B cell (primary cell): ENCODE results near the gene GSE1. TPM values are rescaled to one million over a fixed set of nuclear protein-coding genes. Genes with fewer than 3 reads are reported as not detected.

Experiments used
- ATAC-seq: fragments of 200-7000 bp; cut with Tn5 transposase; one replicate; pipeline ENCODE4 v1.10.0; 2021; ENCODE audit warnings: low read depth, mild to moderate bottlenecking, moderate number of reproducible peaks, moderate library complexity
- CTCF ChIA-PET: fragments of 350-600 bp; sonication (Branson Sonifier 250); formaldehyde crosslinking; loops from one replicate; lab custom pipeline; 2021; ENCODE audit warnings: antibody characterized with exemption, inconsistent platforms; lab: Charles Lee
- POLR2A ChIA-PET: fragments of 350-600 bp; sonication (Branson Sonifier 250); formaldehyde crosslinking; loops from one replicate; lab custom pipeline; 2021; ENCODE audit warnings: antibody characterized with exemption; lab: Charles Lee
- DNase-seq: peaks from one replicate; pipeline ENCODE4 v3.0.0; 2013
- H2AFZ ChIP-seq: 2 replicates; pipeline ENCODE4 v1.6.1; 2012; ENCODE audit warnings: mild to moderate bottlenecking, low read depth, low read length; ENCODE audit not compliant: insufficient read depth, poor library complexity, severe bottlenecking
- H3K27ac ChIP-seq, 2 donors: 1 replicate in 1 of 2; 2 replicates in 1 of 2; pipeline ENCODE4 v1.5.1; 2012 to 2013; ENCODE audit warnings: low read length in 2 of 2, mild to moderate bottlenecking in 2 of 2, moderate library complexity in 1 of 2
- H3K27me3 ChIP-seq, 4 experiments: fragments of 200-600 bp in 1 of 4; sonication (generic) in 1 of 4; replicated peaks in 1 of 4; 1 replicate in 2 of 4; 2 replicates in 2 of 4; pipeline versions ENCODE4 v1.6.1 to v1.7.0; 2013 to 2016; ENCODE audit warnings: low read length in 3 of 4, mild to moderate bottlenecking in 2 of 4, mixed read lengths in 1 of 4, moderate library complexity in 1 of 4; ENCODE audit not compliant: insufficient read depth in 4 of 4, control insufficient read depth in 3 of 4; ENCODE audit errors: control extremely low read depth in 1 of 4
- H3K36me3 ChIP-seq, 2 experiments: replicated peaks in 1 of 2; 1 replicate in 1 of 2; 2 replicates in 1 of 2; pipeline versions ENCODE4 v1.6.1 to v1.7.1; 2013; ENCODE audit warnings: low read length in 1 of 2; ENCODE audit not compliant: insufficient read depth in 2 of 2, control insufficient read depth in 1 of 2; ENCODE audit errors: control extremely low read depth in 1 of 2, extremely low read depth in 1 of 2
- H3K4me1 ChIP-seq, 2 donors: fragments of 200-600 bp in 1 of 2; sonication (generic) in 1 of 2; 1 replicate in 1 of 2; 2 replicates in 1 of 2; pipeline versions ENCODE4 v1.5.1 to v1.6.1; 2013 to 2017; ENCODE audit warnings: low read length in 2 of 2; ENCODE audit not compliant: control insufficient read depth in 2 of 2, insufficient read depth in 2 of 2
- H3K4me2 ChIP-seq: replicated peaks from 2 replicates; pipeline ENCODE3; 2012; ENCODE audit warnings: mild to moderate bottlenecking, low read depth, low read length; ENCODE audit not compliant: poor library complexity, severe bottlenecking
- H3K4me3 ChIP-seq, 5 experiments: fragments of 200-600 bp in 1 of 5; sonication (generic) in 1 of 5; 1 replicate in 3 of 5; 2 replicates in 2 of 5; pipeline versions ENCODE4 v1.5.1 to v1.7.0; 2011 to 2016; ENCODE audit warnings: low read length in 4 of 5, mild to moderate bottlenecking in 4 of 5, low read depth in 2 of 5, control low read depth in 1 of 5, moderate library complexity in 1 of 5; ENCODE audit not compliant: insufficient read depth in 1 of 5; ENCODE audit errors: control extremely low read depth in 1 of 5, extremely low read depth in 1 of 5
- H3K79me2 ChIP-seq: fragments of 200-600 bp; sonication (generic); one replicate; pipeline ENCODE4 v1.6.0; 2016; ENCODE audit warnings: low read length; ENCODE audit not compliant: control insufficient read depth, insufficient read depth
- H3K9ac ChIP-seq: fragments of 200-600 bp; sonication (generic); 2 replicates; pipeline ENCODE4 v1.6.1; 2017; ENCODE audit warnings: mild to moderate bottlenecking, low read length, moderate library complexity
- H3K9me3 ChIP-seq, 3 donors: one replicate each; pipeline versions ENCODE4 v1.6.1 to v1.7.1; 2013; ENCODE audit warnings: low read length in 2 of 3; ENCODE audit not compliant: control insufficient read depth in 2 of 3, insufficient read depth in 1 of 3; ENCODE audit errors: control extremely low read depth in 1 of 3
- H4K20me1 ChIP-seq: 2 replicates; pipeline ENCODE4 v1.6.0; 2012; ENCODE audit warnings: mild to moderate bottlenecking, low read length; ENCODE audit not compliant: insufficient read depth, control insufficient read depth, poor library complexity, severe bottlenecking
- H3K27ac Mint-ChIP-seq: one replicate; pipeline ENCODE4 v1.8.0; 2021; ENCODE audit warnings: mixed read lengths
- H3K27me3 Mint-ChIP-seq: one replicate; pipeline ENCODE4 v1.8.0; 2021; ENCODE audit warnings: mixed read lengths
- H3K4me1 Mint-ChIP-seq: one replicate; pipeline ENCODE4 v1.8.0; 2021; ENCODE audit warnings: mixed read lengths
- H3K4me3 Mint-ChIP-seq: one replicate; pipeline ENCODE4 v1.8.0; 2021; ENCODE audit warnings: mixed read lengths
- H3K9me3 Mint-ChIP-seq: one replicate; pipeline ENCODE4 v1.8.0; 2022; ENCODE audit warnings: mixed read lengths; ENCODE audit not compliant: insufficient read depth
- CTCF ChIP-seq: fragments of 200-600 bp; IDR thresholded peaks from one replicate; pipeline ENCODE4 v1.8.0; 2022; ENCODE audit warnings: antibody characterized with exemption, mild to moderate bottlenecking
- EZH2 ChIP-seq: IDR thresholded peaks from 2 replicates; pipeline ENCODE4 v1.6.1; 2012; ENCODE audit warnings: borderline replicate concordance, low read depth, mild to moderate bottlenecking, moderate library complexity, low read length; ENCODE audit not compliant: insufficient read depth, poor library complexity, severe bottlenecking
- WGBS: methylation state at CpG from one replicate; pipeline ENCODE4 v1.1.5; 2013; ENCODE audit warnings: missing lambda C conversion rate; ENCODE audit not compliant: insufficient coverage; 5-methylcytosine and 5-hydroxymethylcytosine counted together
- intact Hi-C: fragments of 100-400 bp; cut with micrococcal nuclease; formaldehyde crosslinking; loops from one replicate; pipeline ENCODE4 v1.10.0; 2022
- polyA plus RNA-seq: library from polyadenylated mRNA; depleted of rRNA; stranded (reverse); fragments of >200 nt; gene quantifications from 2 replicates; pipeline ENCODE4 v1.2.3, GENCODE V29; 2012
- total RNA-seq, 2 donors: library from RNA; stranded (reverse); fragments of 120-200 nt in 1 of 2; gene quantifications; 1 replicate in 1 of 2; 2 replicates in 1 of 2; pipeline versions ENCODE4 v1.2.3 to v1.2.4, GENCODE V29; 2013 to 2022

The GSE1 gene
- total and polyA plus RNA-seq, 2 donors (not counting 1 experiment from before 2014, with no cell fraction given): 57.3 to 76.1 TPM

GRCh38 chr16:85623250-85623649 lies 10.1 kb downstream of the GSE1 start:
- Histone ChIP-seq H3K9ac (no peak overlapping the region), H3K4me1 (peaks cover 0 to 23% of the 10 kb centered on the region in 2 donors), H3K9me3 (peaks cover 0 to 2% (median 0%) of the 10 kb centered on the region in 3 donors), H3K79me2 (peaks cover 100% of the 10 kb centered on the region), H3K4me3 (no peak overlapping the region), H3K4me2 (no peak overlapping the region), H2AFZ (no peak overlapping the region), H3K27me3 (no peaks in the 10 kb centered on the region), H3K36me3 (peaks cover 0 to 32% of the 10 kb centered on the region in 2 experiments), H4K20me1 (peaks cover 100% of the 10 kb centered on the region), H3K27ac (no peak overlapping the region)
- CTCF ChIA-PET: interaction anchor here (0.5 kb wide), 1 partner anchor 191 kb away, joined by 3 read pairs; no protein-coding TSS in a partner anchor
- no peak for ATAC-seq
- intact Hi-C loops: no loop called here
- Mint-ChIP-seq H3K9me3 (no peaks in the 10 kb centered on the region), H3K27ac (no peak overlapping the region), H3K27me3 (no peaks in the 10 kb centered on the region), H3K4me3 (no peak overlapping the region), H3K4me1 (peaks cover 45% of the 10 kb centered on the region)
- TF ChIP-seq CTCF: no peak
- TF ChIP-seq EZH2: no peak
- 98% methylated on average over 10 of the region's 11 CpGs for WGBS
- POLR2A ChIA-PET: no interaction called here
- no peak for DNase-seq

- intact Hi-C loops: no loop called here
- H3K27ac Mint-ChIP-seq: no peak overlapping the region
- Histone ChIP-seq H3K4me3 (no peak overlapping the region), H3K27ac (no peak overlapping the region), H3K9ac (no peak overlapping the region), H3K4me2 (no peak overlapping the region), H3K27me3 (no peaks in the 10 kb centered on the region), H3K4me1 (peaks cover 0 to 21% of the 10 kb centered on the region in 2 donors), H3K36me3 (peaks cover 0 to 29% of the 10 kb centered on the region in 2 experiments), H2AFZ (no peak overlapping the region), H3K79me2 (peaks cover 100% of the 10 kb centered on the region), H3K9me3 (peaks cover 0 to 10% (median 2%) of the 10 kb centered on the region in 3 donors), H4K20me1 (peaks cover 100% of the 10 kb centered on the region)
- TF ChIP-seq CTCF (no peak), EZH2 (no peak)
- DNase-seq (no peak), ATAC-seq (no peak)
- peaks cover 50% of the 10 kb centered on the region for H3K4me1 Mint-ChIP-seq
- H3K27me3 Mint-ChIP-seq: no peaks in the 10 kb centered on the region
- POLR2A ChIA-PET: no interaction called here
- H3K9me3 Mint-ChIP-seq: no peaks in the 10 kb centered on the region
- CTCF ChIA-PET: interaction anchor here (0.5 to 1.2 kb wide), 2 partner anchors 8 to 190 kb away, joined by 3 to 4 read pairs; no protein-coding TSS in a partner anchor
- 95% methylated on average over 14 of the region's 21 CpGs for WGBS
- H3K4me3 Mint-ChIP-seq: no peak overlapping the region
These were observed 11.0 kb downstream of the GSE1 start for GRCh38 chr16:85623997-85624601.
